Smooth muscle cell (in vitro differentiated cells): Measurements from ENCODE around the gene MSRB1. TPM values are rescaled to one million over a fixed set of nuclear protein-coding genes. Genes with fewer than 3 reads are reported as not detected.

Source experiments
- DNase-seq: peaks from one replicate; lab custom pipeline; 2025; ENCODE audit not compliant: unreplicated experiment; lab: John Stamatoyannopoulos, UW
- H2AFZ ChIP-seq: fragments of 200-600 bp; sonication (generic); 2 replicates; pipeline ENCODE4 v1.6.0; 2016; ENCODE audit warnings: antibody characterized with exemption, low read depth, mild to moderate bottlenecking
- H3F3A ChIP-seq: fragments of 200-600 bp; sonication (generic); 2 replicates; pipeline ENCODE4 v1.6.0; 2017; ENCODE audit warnings: antibody characterized with exemption, low read depth
- H3K27ac ChIP-seq: fragments of 200-600 bp; sonication (generic); 2 replicates; pipeline ENCODE4 v1.5.1; 2016; ENCODE audit warnings: low read depth, mild to moderate bottlenecking
- H3K27me3 ChIP-seq: fragments of 200-600 bp; sonication (generic); 2 replicates; pipeline ENCODE4 v1.6.1; 2016; ENCODE audit warnings: low read depth, mild to moderate bottlenecking
- H3K36me3 ChIP-seq: fragments of 200-600 bp; sonication (generic); 2 replicates; pipeline ENCODE4 v1.5.1; 2016; ENCODE audit warnings: low read depth
- H3K4me1 ChIP-seq: fragments of 200-600 bp; sonication (generic); 2 replicates; pipeline ENCODE4 v1.5.1; 2016; ENCODE audit warnings: low read depth
- H3K4me2 ChIP-seq: fragments of 200-600 bp; sonication (generic); 2 replicates; pipeline ENCODE4 v1.6.0; 2016; ENCODE audit warnings: mild to moderate bottlenecking
- H3K4me3 ChIP-seq: fragments of 200-600 bp; sonication (generic); 2 replicates; pipeline ENCODE4 v1.5.1; 2016; ENCODE audit warnings: mild to moderate bottlenecking
- H3K79me2 ChIP-seq: fragments of 200-600 bp; sonication (generic); 2 replicates; pipeline ENCODE4 v1.6.0; 2016; ENCODE audit warnings: low read depth, mild to moderate bottlenecking
- H3K9ac ChIP-seq: fragments of 200-600 bp; sonication (generic); 2 replicates; pipeline ENCODE4 v1.6.0; 2016; ENCODE audit warnings: low read depth
- H3K9me3 ChIP-seq: fragments of 200-600 bp; sonication (generic); replicated peaks from 2 replicates; pipeline ENCODE4 v1.5.1; 2016; ENCODE audit warnings: low read depth
- H4K20me1 ChIP-seq: fragments of 200-600 bp; sonication (generic); 2 replicates; pipeline ENCODE4 v1.6.0; 2016; ENCODE audit warnings: low read depth
- WGBS: methylation state at CpG from one replicate; pipeline ENCODE4 v1.1.7; 2016; ENCODE audit warnings: low lambda C conversion rate; 5-methylcytosine and 5-hydroxymethylcytosine counted together
- polyA plus RNA-seq: library from polyadenylated mRNA; unstranded; fragments of >200 nt; fragmentation: Nextera tagmentation; extraction: Ambion mirVana; gene quantifications from 2 replicates; pipeline ENCODE4 v1.2.1, GENCODE V29; 2016
- total RNA-seq: library from RNA; depleted of rRNA; stranded (reverse); fragments of >200 nt; gene quantifications from 2 replicates; pipeline ENCODE4 v1.2.3, GENCODE V29; 2014
- TF ChIP-seq, protein P1 (sequence below): fragments of 200-600 bp; sonication (generic); IDR thresholded peaks from 2 replicates; pipeline ENCODE4 v1.5.1; 2017; ENCODE audit warnings: borderline replicate concordance, mild to moderate bottlenecking, antibody characterized with exemption; ENCODE audit not compliant: insufficient read depth, poor library complexity, severe bottlenecking

Gene MSRB1
- total and polyA plus RNA-seq, 2 experiments from 2014 or later: 9.9 to 21.8 TPM

- TF ChIP-seq, protein P1, sequence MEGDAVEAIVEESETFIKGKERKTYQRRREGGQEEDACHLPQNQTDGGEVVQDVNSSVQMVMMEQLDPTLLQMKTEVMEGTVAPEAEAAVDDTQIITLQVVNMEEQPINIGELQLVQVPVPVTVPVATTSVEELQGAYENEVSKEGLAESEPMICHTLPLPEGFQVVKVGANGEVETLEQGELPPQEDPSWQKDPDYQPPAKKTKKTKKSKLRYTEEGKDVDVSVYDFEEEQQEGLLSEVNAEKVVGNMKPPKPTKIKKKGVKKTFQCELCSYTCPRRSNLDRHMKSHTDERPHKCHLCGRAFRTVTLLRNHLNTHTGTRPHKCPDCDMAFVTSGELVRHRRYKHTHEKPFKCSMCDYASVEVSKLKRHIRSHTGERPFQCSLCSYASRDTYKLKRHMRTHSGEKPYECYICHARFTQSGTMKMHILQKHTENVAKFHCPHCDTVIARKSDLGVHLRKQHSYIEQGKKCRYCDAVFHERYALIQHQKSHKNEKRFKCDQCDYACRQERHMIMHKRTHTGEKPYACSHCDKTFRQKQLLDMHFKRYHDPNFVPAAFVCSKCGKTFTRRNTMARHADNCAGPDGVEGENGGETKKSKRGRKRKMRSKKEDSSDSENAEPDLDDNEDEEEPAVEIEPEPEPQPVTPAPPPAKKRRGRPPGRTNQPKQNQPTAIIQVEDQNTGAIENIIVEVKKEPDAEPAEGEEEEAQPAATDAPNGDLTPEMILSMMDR: no peak
- Histone ChIP-seq H3K27me3 (peaks cover 50% of the 10 kb centered on the region), H3K4me2 (peak within 1 kb of the TSS; percentile 67), H2AFZ (no peak within 1 kb of the TSS), H3K9me3 (no peaks in the 10 kb centered on the region), H3K4me3 (no peak within 1 kb of the TSS), H3K27ac (no peak within 1 kb of the TSS), H3K9ac (no peak within 1 kb of the TSS), H3K79me2 (no peaks in the 10 kb centered on the region), H3K4me1 (peaks cover 10% of the 10 kb centered on the region), H3K36me3 (no peaks in the 10 kb centered on the region), H4K20me1 (no peaks in the 10 kb centered on the region), H3F3A (no peaks in the 10 kb centered on the region)
- 28% methylated on average over 34 of the region's 71 CpGs for WGBS
- DNase-seq: no peak
Measured at GRCh38 chr16:1918351-1919326, 24.4 kb downstream of the MSRB1 start, which contains the start of gene HS3ST6. HS3ST6 (minus strand) TSS chr16:1918415; CDS start chr16:1918323, 92 bp downstream.

DNA sequence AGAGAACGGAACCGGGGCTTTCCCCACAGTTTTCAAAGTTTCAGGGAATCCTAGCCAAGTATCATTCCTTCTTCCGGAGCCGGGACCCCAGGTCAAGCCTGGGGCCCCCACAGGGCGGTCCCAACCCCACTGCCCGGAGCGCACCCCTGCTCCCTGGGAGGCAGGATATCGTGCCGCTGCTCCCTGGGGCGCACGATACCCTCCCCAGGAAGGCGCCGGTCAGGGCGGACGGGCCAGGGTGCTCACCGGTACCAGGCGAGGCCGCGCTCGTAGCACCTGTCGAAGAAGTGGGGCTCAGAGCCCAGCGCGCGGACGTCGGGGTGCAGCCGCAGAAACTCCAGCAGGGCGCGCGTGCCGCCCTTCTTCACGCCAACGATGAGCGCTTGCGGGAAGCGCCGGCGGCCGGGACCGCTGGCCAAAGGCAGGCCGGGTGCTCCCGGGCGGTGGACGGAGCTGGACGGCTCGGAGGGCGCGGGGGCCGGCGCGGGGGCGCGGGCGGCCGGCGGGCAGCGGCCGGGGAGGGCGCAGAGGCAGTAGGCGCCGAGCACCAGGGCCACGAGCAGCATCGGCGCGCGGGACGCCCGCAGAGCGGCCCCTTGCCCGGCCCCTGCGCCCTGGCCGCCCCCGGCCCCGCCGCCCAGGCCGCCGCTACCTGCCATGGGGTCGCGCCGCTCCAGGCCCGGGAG, 25.2 kb downstream of the MSRB1 start:
- TF ChIP-seq, protein P1: no peak
- no peak overlapping the region for H3K4me3 ChIP-seq

GRCh38 chr16:1917056-1917664, 25.8 kb downstream of the MSRB1 start:
- Histone ChIP-seq H3K79me2 (no peaks in the 10 kb centered on the region), H3K27ac (no peak overlapping the region), H3K36me3 (no peaks in the 10 kb centered on the region), H3K9me3 (no peaks in the 10 kb centered on the region), H3K27me3 (peaks cover 50% of the 10 kb centered on the region), H4K20me1 (no peaks in the 10 kb centered on the region), H3K4me1 (peaks cover 10% of the 10 kb centered on the region), H2AFZ (no peak overlapping the region), H3K4me2 (no peak overlapping the region), H3K4me3 (no peak overlapping the region), H3F3A (no peaks in the 10 kb centered on the region), H3K9ac (no peak overlapping the region)
- DNase-seq: no peak
- WGBS: 32% methylated on average over 22 of the region's 22 CpGs
- TF ChIP-seq, protein P1: no peak

More for the DNA sequence above, 25.2 kb downstream of the MSRB1 start:
- Histone ChIP-seq H3K9me3 (no peaks in the 10 kb centered on the region), H3K4me1 (peaks cover 10% of the 10 kb centered on the region), H2AFZ (no peak overlapping the region), H3K9ac (no peak overlapping the region), H3K27me3 (peaks cover 50% of the 10 kb centered on the region), H3K79me2 (no peaks in the 10 kb centered on the region), H3K4me2 (no peak overlapping the region), H3K36me3 (no peaks in the 10 kb centered on the region), H4K20me1 (no peaks in the 10 kb centered on the region), H3K27ac (no peak overlapping the region), H3F3A (no peaks in the 10 kb centered on the region)
- no peak for DNase-seq
- 9% methylated on average over 55 of the region's 81 CpGs for WGBS
